Right ventricle myocardium superior (tissue), 1 donor: ENCODE results near the gene EIF4B. TPM values are rescaled to one million over a fixed set of nuclear protein-coding genes. Genes with fewer than 3 reads are reported as not detected.
A peak's percentile ranks its signal among the peaks of the same experiment; 100 is the strongest.

Experiments
- ATAC-seq: fragments of 200-7000 bp; cut with Tn5 transposase; one replicate; pipeline ENCODE4 v1.9.1; 2020; ENCODE audit warnings: mild to moderate bottlenecking; ENCODE audit not compliant: poor library complexity
- DNase-seq: peaks from one replicate; pipeline ENCODE4 v3.0.0-alpha.2; 2020
- intact Hi-C: fragments of 100-400 bp; cut with DNase I; formaldehyde crosslinking; loops from one replicate; pipeline ENCODE4 v1.11.2; 2022
- total RNA-seq: library from RNA; stranded (reverse); fragmentation: NEBNext Ultra II Directional; extraction: Animal tissue kit (Norgen Biotek cat#: 25700); gene quantifications from one replicate; pipeline ENCODE4 v1.2.1, GENCODE V29; 2021
- donor health status: DM: no; HTN: yes; CAD: no; lungs with severe emphysema.

EIF4B gene
- total RNA-seq, 1 donor from 2014 or later = 434 TPM

- ATAC-seq = peak; percentile 0
- no peak for DNase-seq
- intact Hi-C loops = loop anchor here (5.0 kb wide), 1 partner anchor 132 kb away; no protein-coding TSS in a partner anchor
Measured at GRCh38 chr12:53064613-53065436, 58.6 kb downstream of the EIF4B start.

DNA sequence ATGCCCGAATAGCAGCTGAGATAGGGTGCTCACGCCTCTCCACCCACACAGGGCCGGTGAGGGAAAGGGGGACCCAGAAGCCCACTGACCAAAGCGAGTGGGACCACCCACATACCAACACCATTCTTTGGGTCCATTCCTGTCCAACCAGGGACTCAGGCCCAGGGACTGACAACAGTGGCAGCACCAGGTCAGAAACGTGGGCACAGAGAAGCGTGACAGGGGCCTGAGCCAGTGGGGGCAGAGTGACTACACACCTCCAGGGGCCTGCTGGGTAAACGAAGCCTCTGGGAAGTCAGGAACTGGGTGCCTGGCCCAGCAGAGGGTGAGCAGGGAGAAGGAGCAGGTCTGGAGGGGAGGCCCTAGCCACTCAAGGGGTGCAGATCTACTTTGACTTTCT, 59.2 kb downstream of the EIF4B start:
- ATAC-seq (peak; percentile 2), DNase-seq (no peak)
- intact Hi-C loops = loop anchor here (5.0 kb wide), 1 partner anchor 132 kb away; no protein-coding TSS in a partner anchor

- intact Hi-C loops = loop anchor here (2.0 to 5.0 kb wide), 2 partner anchors 33 to 131 kb away; no protein-coding TSS in a partner anchor
- DNase-seq (peak; percentile 85), ATAC-seq (peak; percentile 63)
Measured at GRCh38 chr12:53065975-53066931, 60.0 kb downstream of the EIF4B start.

GRCh38 chr12:53067074-53067992, 61.1 kb downstream of the EIF4B start:
- intact Hi-C loops = loop anchor here (2.0 to 5.0 kb wide), 2 partner anchors 31 to 130 kb away; no protein-coding TSS in a partner anchor
- DNase-seq (no peak), ATAC-seq (no peak)

GRCh38 chr12:53067993-53068770, 61.9 kb downstream of the EIF4B start:
- ATAC-seq = no peak
- DNase-seq = no peak
- intact Hi-C loops = loop anchor here (2.0 to 5.0 kb wide), 2 partner anchors 31 to 129 kb away; no protein-coding TSS in a partner anchor

DNA sequence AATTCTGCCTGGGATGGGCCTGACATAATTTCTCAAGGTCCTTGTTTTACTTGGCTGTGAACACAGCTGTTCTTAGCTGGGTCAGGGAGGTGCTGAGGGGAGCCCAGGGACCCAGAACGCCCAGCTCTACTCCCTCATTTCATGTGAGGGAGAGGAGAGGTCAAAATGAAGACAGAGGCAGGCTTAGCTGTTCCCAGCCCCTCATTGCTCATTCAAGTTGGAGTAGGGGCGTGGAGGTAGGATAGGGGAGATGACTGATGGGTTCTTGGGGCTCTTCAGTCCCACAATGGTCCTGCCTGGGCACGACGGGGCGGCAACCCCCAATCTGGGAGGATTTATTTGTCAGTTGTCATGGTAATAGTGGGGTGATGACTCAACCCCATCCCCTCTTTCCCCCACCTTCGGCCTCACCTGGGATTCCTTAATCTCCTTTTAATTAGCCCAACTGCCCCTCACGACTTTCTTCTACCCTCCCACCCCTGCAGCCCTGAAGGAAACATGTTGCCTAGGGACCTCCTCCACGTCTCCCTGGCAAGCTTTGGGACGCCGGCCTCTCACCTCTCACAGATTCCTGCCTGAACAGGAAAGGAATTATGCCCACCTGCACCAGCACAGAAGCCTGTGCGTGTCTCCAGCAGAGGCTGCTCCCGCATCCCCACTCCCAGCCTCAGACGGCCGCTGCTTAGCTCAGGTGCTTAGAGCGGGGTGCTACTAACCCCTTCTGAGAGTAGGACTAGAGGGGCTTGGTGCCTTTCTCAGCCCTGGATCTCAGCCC, 62.7 kb downstream of the EIF4B start:
- intact Hi-C loops = loop anchor here (5.0 kb wide), 1 partner anchor 128 kb away; no protein-coding TSS in a partner anchor
- DNase-seq = peak; percentile 50
- ATAC-seq = peak; percentile 1

GRCh38 chr12:53069621-53070410, 63.6 kb downstream of the EIF4B start:
- ATAC-seq = peak; percentile 9
- DNase-seq = peak; percentile 74
- intact Hi-C loops = loop anchor here (5.0 kb wide), 1 partner anchor 127 kb away; no protein-coding TSS in a partner anchor

- no peak for ATAC-seq
- no peak for DNase-seq
- intact Hi-C loops = no loop called here
Measured at GRCh38 chr12:53070877-53071492, 64.7 kb downstream of the EIF4B start.

- DNase-seq (peak; percentile 91), ATAC-seq (peak; percentile 67)
- intact Hi-C loops = no loop called here
Measured at GRCh38 chr12:53071591-53072551, 65.6 kb downstream of the EIF4B start.

- intact Hi-C loops = no loop called here
- no peak for DNase-seq
Measured at GRCh38 chr12:53073881-53074280, 67.6 kb downstream of the EIF4B start.

GRCh38 chr12:53074283-53074998, 68.2 kb downstream of the EIF4B start:
- no peak for ATAC-seq
- no peak for DNase-seq
- intact Hi-C loops = no loop called here

More at GRCh38 chr12:53073881-53074280, 67.6 kb downstream of the EIF4B start:
- ATAC-seq = no peak

DNA sequence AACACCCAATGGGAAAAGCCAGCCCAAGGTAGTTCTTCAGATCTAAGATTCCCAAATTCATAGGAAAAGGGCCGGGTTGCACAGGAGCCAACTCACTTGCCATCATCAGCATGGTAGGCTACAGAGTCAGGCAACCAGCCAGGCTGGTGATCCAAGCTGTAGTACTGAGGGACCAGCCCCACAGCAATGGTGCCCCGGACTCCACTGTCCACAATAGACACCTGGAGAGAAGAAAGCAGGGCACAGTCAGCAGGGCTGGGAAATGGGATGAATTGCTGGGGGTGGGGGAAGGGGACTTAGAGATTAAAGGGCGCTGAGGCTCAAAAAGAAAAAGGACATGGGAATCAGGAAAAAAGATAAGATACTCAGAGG, 68.7 kb downstream of the EIF4B start:
- DNase-seq (no peak), ATAC-seq (no peak)
- intact Hi-C loops = no loop called here

- ATAC-seq = no peak
- no peak for DNase-seq
- intact Hi-C loops = no loop called here
Measured at GRCh38 chr12:53076461-53076860, 70.2 kb downstream of the EIF4B start.

DNA sequence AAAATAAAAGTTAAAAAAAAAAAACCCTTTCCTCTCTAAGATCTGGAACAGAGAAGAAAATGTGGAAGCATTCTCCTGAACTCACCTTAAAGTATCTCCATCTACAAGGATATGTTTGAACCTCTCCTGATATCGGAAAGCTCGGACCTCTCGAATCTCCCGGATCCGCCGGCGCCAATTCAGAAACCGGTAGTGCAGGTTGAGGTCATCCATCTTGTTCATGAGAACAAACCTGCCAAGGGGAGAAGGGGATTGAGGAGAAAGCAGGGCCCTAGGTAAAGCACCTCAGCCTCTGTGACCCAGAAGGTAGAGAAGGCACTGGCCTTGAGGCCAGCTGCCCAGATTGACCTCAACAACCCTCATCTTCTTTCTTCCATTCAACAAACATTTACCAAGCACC, 70.8 kb downstream of the EIF4B start:
- no peak for DNase-seq
- ATAC-seq = no peak
- intact Hi-C loops = no loop called here
